HEK293 (cell line): Measurements from ENCODE around the gene PLCL2.

ENCODE experiments used
- CTCF ChIA-PET: fragments of 350-600 bp; formaldehyde crosslinking; extraction: SDS; loops from one replicate; lab custom pipeline; 2021; ENCODE audit warnings: antibody characterized with exemption; lab: Yijun Ruan, JAX
- POLR2A ChIA-PET: fragments of 300-600 bp; formaldehyde crosslinking; extraction: SDS; loops from one replicate; lab custom pipeline; 2020; ENCODE audit warnings: antibody characterized with exemption, inconsistent platforms; lab: Yijun Ruan, JAX
- H3K27ac ChIP-seq: fragments of 200-500 bp; sonication (Bioruptor generic); 2 replicates; pipeline ENCODE4 v1.5.1; 2014; ENCODE audit warnings: low read depth, low read length, control low read depth, inconsistent platforms; ENCODE audit errors: extremely low read depth
- H3K36me3 ChIP-seq, 2 experiments: fragments of 200-500 bp in 1 of 2; sonication (Bioruptor generic) in 1 of 2; 1 replicate in 1 of 2; 2 replicates in 1 of 2; pipeline ENCODE4 v1.5.1; 2014 to 2017; ENCODE audit warnings: inconsistent platforms in 2 of 2, low read length in 2 of 2; ENCODE audit not compliant: control insufficient read depth in 2 of 2, insufficient read depth in 1 of 2
- H3K4me1 ChIP-seq: fragments of 200-500 bp; sonication (Bioruptor generic); 2 replicates; pipeline ENCODE4 v1.5.1; 2014; ENCODE audit warnings: mild to moderate bottlenecking, low read length, inconsistent platforms; ENCODE audit not compliant: control insufficient read depth, insufficient read depth
- H3K4me3 ChIP-seq: 2 replicates; pipeline ENCODE4 v1.5.1; 2011; ENCODE audit warnings: low read depth, mild to moderate bottlenecking, control low read depth, low read length, moderate library complexity
- H3K9me3 ChIP-seq: fragments of 200-500 bp; sonication (Bioruptor generic); 2 replicates; pipeline ENCODE4 v1.5.1; 2014; ENCODE audit warnings: low read depth, low read length, inconsistent platforms; ENCODE audit not compliant: control insufficient read depth, insufficient read depth
- MZF1 ChIP-seq: fragments of 450-650 bp; formaldehyde crosslinking; IDR thresholded peaks from 2 replicates; pipeline ENCODE4 v1.5.1; 2017; ENCODE audit warnings: missing biosample characterization, missing genetic modification characterization, borderline replicate concordance
- PRDM1 ChIP-seq: fragments of 450-650 bp; formaldehyde crosslinking; IDR thresholded peaks from 2 replicates; pipeline ENCODE4; 2016; ENCODE audit warnings: missing biosample characterization, missing genetic modification characterization
- RBAK ChIP-seq: fragments of 450-650 bp; formaldehyde crosslinking; IDR thresholded peaks from 2 replicates; pipeline ENCODE4 v1.5.1; 2016; ENCODE audit warnings: missing biosample characterization, missing genetic modification characterization
- TCF7L2 ChIP-seq: IDR thresholded peaks from 2 replicates; pipeline ENCODE4 v1.6.1; 2011; ENCODE audit warnings: low read depth, mild to moderate bottlenecking, inconsistent platforms, low read length, moderate library complexity, borderline replicate concordance
- ZNF19 ChIP-seq: fragments of 450-650 bp; formaldehyde crosslinking; IDR thresholded peaks from 2 replicates; pipeline ENCODE4; 2016; ENCODE audit warnings: missing biosample characterization, missing genetic modification characterization, low read depth
- ZNF221 ChIP-seq: fragments of 450-650 bp; formaldehyde crosslinking; IDR thresholded peaks from 2 replicates; pipeline ENCODE4 v1.5.1; 2017; ENCODE audit warnings: missing biosample characterization, missing genetic modification characterization, borderline replicate concordance
- ZNF292 ChIP-seq: fragments of 450-650 bp; formaldehyde crosslinking; IDR thresholded peaks from 2 replicates; pipeline ENCODE4 v1.5.1; 2016; ENCODE audit warnings: low read depth, missing biosample characterization, missing genetic modification characterization, borderline replicate concordance
- ZNF350 ChIP-seq: fragments of 450-650 bp; formaldehyde crosslinking; IDR thresholded peaks from 2 replicates; pipeline ENCODE4 v1.5.0; 2017; ENCODE audit warnings: missing biosample characterization, mild to moderate bottlenecking, missing genetic modification characterization
- ZNF354C ChIP-seq: fragments of 450-650 bp; formaldehyde crosslinking; IDR thresholded peaks from 2 replicates; pipeline ENCODE4 v1.5.1; 2016; ENCODE audit warnings: missing biosample characterization, missing genetic modification characterization, low read depth, borderline replicate concordance
- ZNF394 ChIP-seq: fragments of 450-650 bp; formaldehyde crosslinking; IDR thresholded peaks from 2 replicates; pipeline ENCODE4 v1.5.1; 2016; ENCODE audit warnings: missing biosample characterization, missing genetic modification characterization, mild to moderate bottlenecking, moderate library complexity, borderline replicate concordance
- ZNF610 ChIP-seq: fragments of 450-650 bp; formaldehyde crosslinking; IDR thresholded peaks from 2 replicates; pipeline ENCODE4 v1.5.1; 2016; ENCODE audit warnings: missing biosample characterization, missing genetic modification characterization, borderline replicate concordance
- ZNF629 ChIP-seq: fragments of 450-650 bp; formaldehyde crosslinking; IDR thresholded peaks from 2 replicates; pipeline ENCODE4 v1.5.1; 2017; ENCODE audit warnings: missing biosample characterization, missing genetic modification characterization
- ZNF664 ChIP-seq: fragments of 450-650 bp; formaldehyde crosslinking; IDR thresholded peaks from 2 replicates; pipeline ENCODE4 v1.5.1; 2016; ENCODE audit warnings: missing biosample characterization, missing genetic modification characterization
- ZXDB ChIP-seq: fragments of 450-650 bp; formaldehyde crosslinking; IDR thresholded peaks from 2 replicates; pipeline ENCODE4 v1.5.1; 2016; ENCODE audit warnings: missing biosample characterization, missing genetic modification characterization
- TF ChIP-seq, protein P1 (sequence below): fragments of 450-650 bp; formaldehyde crosslinking; IDR thresholded peaks from 2 replicates; pipeline ENCODE4 v1.5.1; 2016; ENCODE audit warnings: missing biosample characterization, missing genetic modification characterization
- TF ChIP-seq, protein P2 (sequence below): fragments of 450-650 bp; formaldehyde crosslinking; IDR thresholded peaks from 2 replicates; pipeline ENCODE4; 2016; ENCODE audit warnings: missing biosample characterization, missing genetic modification characterization
- TF ChIP-seq, protein P3 (sequence below): fragments of 450-650 bp; formaldehyde crosslinking; IDR thresholded peaks from 2 replicates; pipeline ENCODE4 v1.5.1; 2017; ENCODE audit warnings: missing biosample characterization, missing genetic modification characterization
- TF ChIP-seq, protein P4 (sequence below): fragments of 450-650 bp; formaldehyde crosslinking; IDR thresholded peaks from 2 replicates; pipeline ENCODE4 v1.5.1; 2016; ENCODE audit warnings: missing biosample characterization, missing genetic modification characterization
- TF ChIP-seq, protein P5 (sequence below): fragments of 450-650 bp; formaldehyde crosslinking; IDR thresholded peaks from 2 replicates; pipeline ENCODE4 v1.5.1; 2017; ENCODE audit warnings: missing biosample characterization, missing genetic modification characterization
- TF ChIP-seq, protein P6 (sequence below): fragments of 450-650 bp; formaldehyde crosslinking; IDR thresholded peaks from 2 replicates; pipeline ENCODE4 v1.5.1; 2016; ENCODE audit warnings: missing biosample characterization, missing genetic modification characterization, low read depth

Gene PLCL2

DNA sequence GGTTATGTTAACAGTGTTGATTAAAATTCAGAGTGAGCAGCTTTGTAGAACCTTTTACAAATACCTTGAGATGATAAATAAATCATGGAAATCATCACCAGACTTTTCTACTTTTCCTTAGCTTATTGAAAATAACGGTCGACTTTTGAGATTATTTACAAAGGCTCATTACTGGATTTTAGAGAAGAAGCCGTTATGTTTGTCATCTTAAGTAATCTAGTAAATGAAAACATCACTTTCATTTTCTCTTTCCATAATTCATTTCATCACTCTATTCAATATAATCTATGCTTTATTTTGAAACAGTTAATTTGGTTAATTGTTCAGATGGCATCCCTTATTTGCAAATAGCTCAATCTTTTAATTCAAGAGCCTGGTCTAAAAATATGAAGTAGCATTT is 3.6 kb downstream of the PLCL2 start:
- H3K4me3 ChIP-seq, result no peak overlapping the region
- no peak overlapping the region for H3K27ac ChIP-seq
- CTCF ChIA-PET, result interaction anchor here (1.3 to 1.5 kb wide), 2 partner anchors 17 to 286 kb away, joined by 4 to 6 read pairs; no protein-coding TSS in a partner anchor
- peaks cover 35% of the 10 kb centered on the region for H3K4me1 ChIP-seq
- H3K9me3 ChIP-seq, result no peaks in the 10 kb centered on the region
- no peak for TF ChIP-seq ZNF354C (tag by site-specific recombination)
- TF ChIP-seq, protein P1, sequence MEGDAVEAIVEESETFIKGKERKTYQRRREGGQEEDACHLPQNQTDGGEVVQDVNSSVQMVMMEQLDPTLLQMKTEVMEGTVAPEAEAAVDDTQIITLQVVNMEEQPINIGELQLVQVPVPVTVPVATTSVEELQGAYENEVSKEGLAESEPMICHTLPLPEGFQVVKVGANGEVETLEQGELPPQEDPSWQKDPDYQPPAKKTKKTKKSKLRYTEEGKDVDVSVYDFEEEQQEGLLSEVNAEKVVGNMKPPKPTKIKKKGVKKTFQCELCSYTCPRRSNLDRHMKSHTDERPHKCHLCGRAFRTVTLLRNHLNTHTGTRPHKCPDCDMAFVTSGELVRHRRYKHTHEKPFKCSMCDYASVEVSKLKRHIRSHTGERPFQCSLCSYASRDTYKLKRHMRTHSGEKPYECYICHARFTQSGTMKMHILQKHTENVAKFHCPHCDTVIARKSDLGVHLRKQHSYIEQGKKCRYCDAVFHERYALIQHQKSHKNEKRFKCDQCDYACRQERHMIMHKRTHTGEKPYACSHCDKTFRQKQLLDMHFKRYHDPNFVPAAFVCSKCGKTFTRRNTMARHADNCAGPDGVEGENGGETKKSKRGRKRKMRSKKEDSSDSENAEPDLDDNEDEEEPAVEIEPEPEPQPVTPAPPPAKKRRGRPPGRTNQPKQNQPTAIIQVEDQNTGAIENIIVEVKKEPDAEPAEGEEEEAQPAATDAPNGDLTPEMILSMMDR (tag by site-specific recombination), result no peak
- TF ChIP-seq ZNF394 (tag by site-specific recombination), result no peak
- TF ChIP-seq, protein P2, sequence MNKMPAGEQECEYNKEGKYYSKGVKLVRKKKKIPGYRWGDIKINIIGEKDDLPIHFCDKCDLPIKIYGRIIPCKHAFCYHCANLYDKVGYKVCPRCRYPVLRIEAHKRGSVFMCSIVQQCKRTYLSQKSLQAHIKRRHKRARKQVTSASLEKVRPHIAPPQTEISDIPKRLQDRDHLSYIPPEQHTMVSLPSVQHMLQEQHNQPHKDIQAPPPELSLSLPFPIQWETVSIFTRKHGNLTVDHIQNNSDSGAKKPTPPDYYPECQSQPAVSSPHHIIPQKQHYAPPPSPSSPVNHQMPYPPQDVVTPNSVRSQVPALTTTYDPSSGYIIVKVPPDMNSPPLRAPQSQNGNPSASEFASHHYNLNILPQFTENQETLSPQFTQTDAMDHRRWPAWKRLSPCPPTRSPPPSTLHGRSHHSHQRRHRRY, result no peak
- no peak for TF ChIP-seq ZNF292 (tag by site-specific recombination)
- TF ChIP-seq ZNF221 (tag by site-specific recombination), result no peak
- no peak for TF ChIP-seq ZNF350
- TF ChIP-seq, protein P3, sequence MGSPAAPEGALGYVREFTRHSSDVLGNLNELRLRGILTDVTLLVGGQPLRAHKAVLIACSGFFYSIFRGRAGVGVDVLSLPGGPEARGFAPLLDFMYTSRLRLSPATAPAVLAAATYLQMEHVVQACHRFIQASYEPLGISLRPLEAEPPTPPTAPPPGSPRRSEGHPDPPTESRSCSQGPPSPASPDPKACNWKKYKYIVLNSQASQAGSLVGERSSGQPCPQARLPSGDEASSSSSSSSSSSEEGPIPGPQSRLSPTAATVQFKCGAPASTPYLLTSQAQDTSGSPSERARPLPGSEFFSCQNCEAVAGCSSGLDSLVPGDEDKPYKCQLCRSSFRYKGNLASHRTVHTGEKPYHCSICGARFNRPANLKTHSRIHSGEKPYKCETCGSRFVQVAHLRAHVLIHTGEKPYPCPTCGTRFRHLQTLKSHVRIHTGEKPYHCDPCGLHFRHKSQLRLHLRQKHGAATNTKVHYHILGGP (tag by site-specific recombination), result peak; percentile 40; the same call in 1 of the 2 replicates
- TF ChIP-seq ZXDB, result no peak
- TF ChIP-seq ZNF664 (tag by site-specific recombination), result no peak
- TF ChIP-seq ZNF629 (tag by site-specific recombination), result no peak
- no peak for TF ChIP-seq TCF7L2
- TF ChIP-seq PRDM1 (tag by site-specific recombination), result 0 out of 2 replicates have a peak, but pooled peaks have one; percentile 22
- TF ChIP-seq, protein P4, sequence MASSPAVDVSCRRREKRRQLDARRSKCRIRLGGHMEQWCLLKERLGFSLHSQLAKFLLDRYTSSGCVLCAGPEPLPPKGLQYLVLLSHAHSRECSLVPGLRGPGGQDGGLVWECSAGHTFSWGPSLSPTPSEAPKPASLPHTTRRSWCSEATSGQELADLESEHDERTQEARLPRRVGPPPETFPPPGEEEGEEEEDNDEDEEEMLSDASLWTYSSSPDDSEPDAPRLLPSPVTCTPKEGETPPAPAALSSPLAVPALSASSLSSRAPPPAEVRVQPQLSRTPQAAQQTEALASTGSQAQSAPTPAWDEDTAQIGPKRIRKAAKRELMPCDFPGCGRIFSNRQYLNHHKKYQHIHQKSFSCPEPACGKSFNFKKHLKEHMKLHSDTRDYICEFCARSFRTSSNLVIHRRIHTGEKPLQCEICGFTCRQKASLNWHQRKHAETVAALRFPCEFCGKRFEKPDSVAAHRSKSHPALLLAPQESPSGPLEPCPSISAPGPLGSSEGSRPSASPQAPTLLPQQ (tag by site-specific recombination), result no peak
- no peak for TF ChIP-seq ZNF19 (tag by site-specific recombination)
- no peak for TF ChIP-seq RBAK (tag by site-specific recombination)
- TF ChIP-seq, protein P5, sequence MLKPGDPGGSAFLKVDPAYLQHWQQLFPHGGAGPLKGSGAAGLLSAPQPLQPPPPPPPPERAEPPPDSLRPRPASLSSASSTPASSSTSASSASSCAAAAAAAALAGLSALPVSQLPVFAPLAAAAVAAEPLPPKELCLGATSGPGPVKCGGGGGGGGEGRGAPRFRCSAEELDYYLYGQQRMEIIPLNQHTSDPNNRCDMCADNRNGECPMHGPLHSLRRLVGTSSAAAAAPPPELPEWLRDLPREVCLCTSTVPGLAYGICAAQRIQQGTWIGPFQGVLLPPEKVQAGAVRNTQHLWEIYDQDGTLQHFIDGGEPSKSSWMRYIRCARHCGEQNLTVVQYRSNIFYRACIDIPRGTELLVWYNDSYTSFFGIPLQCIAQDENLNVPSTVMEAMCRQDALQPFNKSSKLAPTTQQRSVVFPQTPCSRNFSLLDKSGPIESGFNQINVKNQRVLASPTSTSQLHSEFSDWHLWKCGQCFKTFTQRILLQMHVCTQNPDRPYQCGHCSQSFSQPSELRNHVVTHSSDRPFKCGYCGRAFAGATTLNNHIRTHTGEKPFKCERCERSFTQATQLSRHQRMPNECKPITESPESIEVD, result peak; percentile 88
- TF ChIP-seq ZNF610 (tag by site-specific recombination), result no peak
- TF ChIP-seq, protein P6, sequence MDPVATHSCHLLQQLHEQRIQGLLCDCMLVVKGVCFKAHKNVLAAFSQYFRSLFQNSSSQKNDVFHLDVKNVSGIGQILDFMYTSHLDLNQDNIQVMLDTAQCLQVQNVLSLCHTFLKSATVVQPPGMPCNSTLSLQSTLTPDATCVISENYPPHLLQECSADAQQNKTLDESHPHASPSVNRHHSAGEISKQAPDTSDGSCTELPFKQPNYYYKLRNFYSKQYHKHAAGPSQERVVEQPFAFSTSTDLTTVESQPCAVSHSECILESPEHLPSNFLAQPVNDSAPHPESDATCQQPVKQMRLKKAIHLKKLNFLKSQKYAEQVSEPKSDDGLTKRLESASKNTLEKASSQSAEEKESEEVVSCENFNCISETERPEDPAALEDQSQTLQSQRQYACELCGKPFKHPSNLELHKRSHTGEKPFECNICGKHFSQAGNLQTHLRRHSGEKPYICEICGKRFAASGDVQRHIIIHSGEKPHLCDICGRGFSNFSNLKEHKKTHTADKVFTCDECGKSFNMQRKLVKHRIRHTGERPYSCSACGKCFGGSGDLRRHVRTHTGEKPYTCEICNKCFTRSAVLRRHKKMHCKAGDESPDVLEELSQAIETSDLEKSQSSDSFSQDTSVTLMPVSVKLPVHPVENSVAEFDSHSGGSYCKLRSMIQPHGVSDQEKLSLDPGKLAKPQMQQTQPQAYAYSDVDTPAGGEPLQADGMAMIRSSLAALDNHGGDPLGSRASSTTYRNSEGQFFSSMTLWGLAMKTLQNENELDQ (tag by site-specific recombination), result no peak
- TF ChIP-seq MZF1, result no peak
- H3K36me3 ChIP-seq, result no peaks in the 10 kb centered on the region
- POLR2A ChIA-PET, result no interaction called here
